GM10847 (cell line): ENCODE data around the gene THTPA.
A peak's percentile ranks its signal among the peaks of the same experiment; 100 is the strongest.

Experiments
- POLR2A ChIP-seq: IDR thresholded peaks from 2 replicates; pipeline ENCODE4 v1.6.1; 2011; ENCODE audit not compliant: insufficient read length; ENCODE audit errors: extremely low read depth

THTPA gene

GRCh38 chr14:23567186-23568020 lies 11.3 kb downstream of the THTPA start, which contains the start of gene AP1G2:
Gene AP1G2, minus strand, starts transcription at chr14:23567791. Its CDS starts 477 bp downstream, at chr14:23567314.
- TF ChIP-seq POLR2A = peak; percentile 96

- TF ChIP-seq POLR2A = no peak
Observed at GRCh38 chr14:23568021-23568599, 12.0 kb downstream of the THTPA start.

- no peak for TF ChIP-seq POLR2A
Observed at GRCh38 chr14:23568600-23569331, 12.7 kb downstream of the THTPA start.

GRCh38 chr14:23569443-23570151 lies 13.5 kb downstream of the THTPA start:
- no peak for TF ChIP-seq POLR2A

- TF ChIP-seq POLR2A = no peak
Observed at GRCh38 chr14:23570806-23571483, 14.9 kb downstream of the THTPA start.

GRCh38 chr14:23571701-23572523 lies 15.8 kb downstream of the THTPA start:
- TF ChIP-seq POLR2A = no peak

- TF ChIP-seq POLR2A = no peak
Observed at GRCh38 chr14:23572524-23572828, 16.4 kb downstream of the THTPA start.

GRCh38 chr14:23572836-23573235 lies 16.8 kb downstream of the THTPA start:
- TF ChIP-seq POLR2A = no peak

GRCh38 chr14:23573384-23574015 lies 17.4 kb downstream of the THTPA start:
- no peak for TF ChIP-seq POLR2A

GRCh38 chr14:23577004-23577681 lies 21.1 kb downstream of the THTPA start:
- no peak for TF ChIP-seq POLR2A

- no peak for TF ChIP-seq POLR2A
Observed at GRCh38 chr14:23577710-23578392, 21.8 kb downstream of the THTPA start.

GRCh38 chr14:23578560-23579310 lies 22.7 kb downstream of the THTPA start, which contains the start of gene JPH4:
Gene JPH4, minus strand, starts transcription at chr14:23578790. Its CDS starts 1,337 bp downstream, at chr14:23577453.
- no peak for TF ChIP-seq POLR2A

GRCh38 chr14:23579311-23579630 lies 23.2 kb downstream of the THTPA start:
- TF ChIP-seq POLR2A = no peak
